SU-DHL-6 (cell line): ENCODE data around the gene MOCS1.

Experiments
- H2AFZ ChIP-seq: fragments of 200-600 bp; sonication (generic); 2 replicates; pipeline ENCODE4 v1.6.1; 2014; ENCODE audit warnings: low read depth, mild to moderate bottlenecking, moderate library complexity, mixed read lengths, antibody characterized with exemption, low read length; ENCODE audit not compliant: severe bottlenecking
- H3F3A ChIP-seq: fragments of 200-600 bp; shearing (Covaris generic); 2 replicates; pipeline ENCODE4 v1.6.0; 2016; ENCODE audit warnings: antibody characterized with exemption, mild to moderate bottlenecking; ENCODE audit not compliant: insufficient read depth
- H3K27ac ChIP-seq: fragments of 200-600 bp; sonication (generic); 2 replicates; pipeline ENCODE4 v1.5.1; 2016; ENCODE audit warnings: low read depth, mild to moderate bottlenecking, low read length, moderate library complexity, mixed read lengths
- H3K27me3 ChIP-seq: fragments of 200-600 bp; sonication (generic), shearing (Covaris generic); 2 replicates; pipeline ENCODE4 v1.6.0; 2014; ENCODE audit warnings: mild to moderate bottlenecking, low read length
- H3K36me3 ChIP-seq: fragments of 200-600 bp; sonication (generic); 2 replicates; pipeline ENCODE4 v1.6.1; 2014; ENCODE audit warnings: mild to moderate bottlenecking, low read length, mixed read lengths
- H3K4me2 ChIP-seq: fragments of 300-600, 200-600 bp; shearing (Covaris generic), sonication (generic); 2 replicates; pipeline ENCODE4 v1.6.0; 2014; ENCODE audit warnings: low read length, low read depth, mild to moderate bottlenecking; ENCODE audit not compliant: poor library complexity, severe bottlenecking
- H3K4me3 ChIP-seq: fragments of 200-600 bp; sonication (generic); 2 replicates; pipeline ENCODE4 v1.5.1; 2014; ENCODE audit warnings: antibody characterized with exemption, low read length, mild to moderate bottlenecking, mixed read lengths; ENCODE audit not compliant: insufficient read depth, poor library complexity, severe bottlenecking
- H3K79me2 ChIP-seq: fragments of 200-600 bp; sonication (generic); 2 replicates; pipeline ENCODE4 v1.6.1; 2014; ENCODE audit warnings: mild to moderate bottlenecking, low read length, moderate library complexity; ENCODE audit not compliant: insufficient read depth
- H3K9ac ChIP-seq: fragments of 200-600 bp; sonication (generic); 2 replicates; pipeline ENCODE4 v1.7.0; 2014; ENCODE audit warnings: mild to moderate bottlenecking, low read length
- H3K9me2 ChIP-seq: fragments of 200-600 bp; sonication (generic); replicated peaks from 2 replicates; pipeline ENCODE4 v1.6.1; 2014; ENCODE audit warnings: low read length; ENCODE audit not compliant: insufficient read depth
- H3K9me3 ChIP-seq: fragments of 200-600 bp; sonication (generic); 2 replicates; pipeline ENCODE4 v1.6.1; 2014; ENCODE audit warnings: low read length, mixed read lengths; ENCODE audit not compliant: insufficient read depth
- H4K20me1 ChIP-seq: fragments of 200-600 bp; sonication (generic); 2 replicates; pipeline ENCODE4 v1.6.1; 2014; ENCODE audit warnings: low read depth, mild to moderate bottlenecking, antibody characterized with exemption, low read length, moderate library complexity, mixed read lengths
- EZH2phosphoT487 ChIP-seq: fragments of 200-600 bp; sonication (generic), shearing (Covaris generic); conservative IDR thresholded peaks from 2 replicates; pipeline ENCODE4 v1.6.1; 2018; ENCODE audit warnings: mild to moderate bottlenecking, antibody characterized with exemption, low read length, moderate library complexity, mixed read lengths
- TF ChIP-seq, protein P1 (sequence below): fragments of 200-600 bp; sonication (generic); IDR thresholded peaks from one replicate; pipeline ENCODE4 v1.5.1; 2017; ENCODE audit warnings: antibody characterized with exemption, mild to moderate bottlenecking, low read length, moderate library complexity; ENCODE audit not compliant: insufficient read depth, poor library complexity, severe bottlenecking

Gene MOCS1

DNA sequence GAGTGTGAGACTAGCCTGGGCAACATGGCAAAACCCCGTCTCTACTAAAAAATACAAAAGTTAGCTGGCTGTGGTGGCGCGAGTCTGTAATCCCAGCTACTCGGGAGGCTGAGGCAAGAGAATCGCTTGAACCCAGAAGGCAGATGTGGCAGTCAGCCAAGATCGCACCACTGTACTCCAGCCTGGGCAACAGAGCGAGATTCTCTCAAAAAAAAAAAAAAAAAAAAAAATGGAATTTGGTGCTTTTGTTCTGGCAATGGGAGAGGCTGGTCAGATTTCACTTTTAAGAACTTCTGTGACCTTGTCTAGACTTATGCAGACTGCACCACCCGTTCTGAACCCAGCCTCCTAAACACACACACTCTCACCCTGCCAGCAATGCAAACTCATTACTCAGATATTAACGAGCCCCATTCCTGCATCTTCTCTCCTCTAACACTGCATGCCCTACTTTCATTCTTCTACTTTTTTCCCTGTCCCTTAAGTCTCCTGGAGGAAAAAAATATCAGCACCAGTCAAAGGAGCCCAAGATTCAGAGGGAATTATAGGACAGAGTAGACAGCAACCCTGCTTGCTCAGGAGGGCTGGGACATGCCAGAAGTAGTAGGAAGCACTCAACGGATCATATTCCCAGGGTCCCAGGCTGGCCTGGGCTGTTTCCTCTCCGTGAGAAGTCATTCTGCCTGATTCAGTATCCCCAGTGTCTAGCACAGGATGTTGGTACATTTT is 4.4 kb downstream of the MOCS1 start:
- Histone ChIP-seq H2AFZ (no peak overlapping the region), H3K4me2 (no peak overlapping the region), H4K20me1 (no peaks in the 10 kb centered on the region), H3K27ac (no peak overlapping the region), H3K36me3 (no peaks in the 10 kb centered on the region), H3K9me3 (no peaks in the 10 kb centered on the region), H3K27me3 (no peaks in the 10 kb centered on the region), H3K4me3 (no peak overlapping the region), H3K79me2 (no peaks in the 10 kb centered on the region), H3F3A (no peaks in the 10 kb centered on the region), H3K9ac (no peak overlapping the region), H3K9me2 (no peaks in the 10 kb centered on the region)
- no peak for TF ChIP-seq EZH2phosphoT487
- TF ChIP-seq, protein P1, sequence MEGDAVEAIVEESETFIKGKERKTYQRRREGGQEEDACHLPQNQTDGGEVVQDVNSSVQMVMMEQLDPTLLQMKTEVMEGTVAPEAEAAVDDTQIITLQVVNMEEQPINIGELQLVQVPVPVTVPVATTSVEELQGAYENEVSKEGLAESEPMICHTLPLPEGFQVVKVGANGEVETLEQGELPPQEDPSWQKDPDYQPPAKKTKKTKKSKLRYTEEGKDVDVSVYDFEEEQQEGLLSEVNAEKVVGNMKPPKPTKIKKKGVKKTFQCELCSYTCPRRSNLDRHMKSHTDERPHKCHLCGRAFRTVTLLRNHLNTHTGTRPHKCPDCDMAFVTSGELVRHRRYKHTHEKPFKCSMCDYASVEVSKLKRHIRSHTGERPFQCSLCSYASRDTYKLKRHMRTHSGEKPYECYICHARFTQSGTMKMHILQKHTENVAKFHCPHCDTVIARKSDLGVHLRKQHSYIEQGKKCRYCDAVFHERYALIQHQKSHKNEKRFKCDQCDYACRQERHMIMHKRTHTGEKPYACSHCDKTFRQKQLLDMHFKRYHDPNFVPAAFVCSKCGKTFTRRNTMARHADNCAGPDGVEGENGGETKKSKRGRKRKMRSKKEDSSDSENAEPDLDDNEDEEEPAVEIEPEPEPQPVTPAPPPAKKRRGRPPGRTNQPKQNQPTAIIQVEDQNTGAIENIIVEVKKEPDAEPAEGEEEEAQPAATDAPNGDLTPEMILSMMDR, result no peak

DNA sequence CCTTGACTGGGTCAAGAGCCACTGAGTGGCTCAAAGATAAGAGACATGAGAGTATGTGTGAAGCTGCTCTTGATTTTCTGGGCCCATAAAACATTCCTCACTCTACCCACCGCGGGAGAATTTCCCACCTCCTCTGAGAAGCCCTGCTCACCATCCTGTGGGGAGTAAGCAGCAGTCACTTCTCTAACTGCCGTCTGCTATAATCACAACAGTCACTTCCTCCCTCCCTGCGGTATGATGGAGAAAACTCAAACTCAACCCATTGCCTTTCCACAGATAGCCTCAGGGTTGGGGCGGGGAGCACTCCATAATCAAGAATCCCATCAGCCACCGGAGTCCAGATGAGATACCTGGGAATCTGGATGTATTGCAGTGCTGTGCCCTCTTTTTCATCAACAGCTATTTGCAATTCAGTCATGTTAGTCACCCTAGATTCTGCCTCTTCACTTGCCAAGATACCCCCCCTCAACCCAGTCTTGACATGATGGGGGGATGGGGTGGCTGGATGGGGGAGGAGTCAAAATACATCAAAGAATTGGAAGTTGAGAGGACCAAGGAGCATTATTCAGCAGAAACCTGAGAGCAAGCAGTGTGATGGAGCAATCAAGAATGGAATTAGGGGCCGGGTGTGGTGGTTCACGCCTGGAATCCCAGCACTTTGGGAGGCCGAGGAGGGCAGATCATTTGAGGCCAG is 5.1 kb downstream of the MOCS1 start:
- Histone ChIP-seq H2AFZ (no peak overlapping the region), H3K4me3 (no peak overlapping the region), H4K20me1 (no peaks in the 10 kb centered on the region), H3K79me2 (no peaks in the 10 kb centered on the region), H3K4me2 (no peak overlapping the region), H3F3A (no peaks in the 10 kb centered on the region), H3K9me2 (no peaks in the 10 kb centered on the region), H3K9ac (no peak overlapping the region), H3K9me3 (no peaks in the 10 kb centered on the region), H3K36me3 (no peaks in the 10 kb centered on the region), H3K27ac (no peak overlapping the region), H3K27me3 (no peaks in the 10 kb centered on the region)
- TF ChIP-seq, protein P1, result no peak
- no peak for TF ChIP-seq EZH2phosphoT487

DNA sequence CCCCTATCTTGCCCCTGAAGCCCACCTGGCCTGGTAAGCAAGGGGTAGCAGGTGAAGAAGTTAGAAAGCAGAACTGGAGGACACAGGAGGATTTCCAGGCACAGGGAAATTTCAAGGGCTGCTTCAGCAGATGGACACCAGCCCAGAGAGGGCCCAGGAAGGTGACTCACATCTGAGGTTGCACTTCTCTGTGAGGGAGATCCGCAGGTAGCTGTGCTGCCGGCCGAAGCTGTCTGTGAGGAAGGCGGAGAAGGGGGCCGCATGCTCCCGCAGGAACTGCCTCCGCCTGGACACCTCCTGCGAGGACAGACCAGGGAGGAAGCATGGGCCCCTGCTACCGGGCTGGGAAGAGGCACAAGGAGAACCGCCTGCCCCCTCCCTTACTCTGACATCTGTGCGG is 7.1 kb downstream of the MOCS1 start:
- H3K9me2 ChIP-seq, result no peaks in the 10 kb centered on the region
- no peak overlapping the region for H3K4me2 ChIP-seq
- TF ChIP-seq, protein P1, result no peak
- TF ChIP-seq EZH2phosphoT487, result no peak
- H3K9me3 ChIP-seq, result no peaks in the 10 kb centered on the region
- no peak overlapping the region for H3K4me3 ChIP-seq
- no peaks in the 10 kb centered on the region for H3K36me3 ChIP-seq
- no peaks in the 10 kb centered on the region for H3F3A ChIP-seq
- H3K27ac ChIP-seq, result no peak overlapping the region
- H3K9ac ChIP-seq, result no peak overlapping the region
- no peaks in the 10 kb centered on the region for H4K20me1 ChIP-seq
- H3K27me3 ChIP-seq, result no peaks in the 10 kb centered on the region
- H3K79me2 ChIP-seq, result no peaks in the 10 kb centered on the region
- H2AFZ ChIP-seq, result no peak overlapping the region
